GM18505 (cell line): Measurements from ENCODE around the gene THSD4.

Experiments
- ATAC-seq: cut with Tn5 transposase; IDR thresholded peaks from one replicate; pipeline ENCODE4 v1.9.1; 2021; ENCODE audit not compliant: unreplicated experiment
- POLR2A ChIP-seq: IDR thresholded peaks from 4 replicates; pipeline ENCODE4 v1.6.1; 2011; ENCODE audit warnings: borderline replicate concordance; ENCODE audit not compliant: insufficient read depth, insufficient read length; ENCODE audit errors: extremely low read depth

THSD4 gene

DNA sequence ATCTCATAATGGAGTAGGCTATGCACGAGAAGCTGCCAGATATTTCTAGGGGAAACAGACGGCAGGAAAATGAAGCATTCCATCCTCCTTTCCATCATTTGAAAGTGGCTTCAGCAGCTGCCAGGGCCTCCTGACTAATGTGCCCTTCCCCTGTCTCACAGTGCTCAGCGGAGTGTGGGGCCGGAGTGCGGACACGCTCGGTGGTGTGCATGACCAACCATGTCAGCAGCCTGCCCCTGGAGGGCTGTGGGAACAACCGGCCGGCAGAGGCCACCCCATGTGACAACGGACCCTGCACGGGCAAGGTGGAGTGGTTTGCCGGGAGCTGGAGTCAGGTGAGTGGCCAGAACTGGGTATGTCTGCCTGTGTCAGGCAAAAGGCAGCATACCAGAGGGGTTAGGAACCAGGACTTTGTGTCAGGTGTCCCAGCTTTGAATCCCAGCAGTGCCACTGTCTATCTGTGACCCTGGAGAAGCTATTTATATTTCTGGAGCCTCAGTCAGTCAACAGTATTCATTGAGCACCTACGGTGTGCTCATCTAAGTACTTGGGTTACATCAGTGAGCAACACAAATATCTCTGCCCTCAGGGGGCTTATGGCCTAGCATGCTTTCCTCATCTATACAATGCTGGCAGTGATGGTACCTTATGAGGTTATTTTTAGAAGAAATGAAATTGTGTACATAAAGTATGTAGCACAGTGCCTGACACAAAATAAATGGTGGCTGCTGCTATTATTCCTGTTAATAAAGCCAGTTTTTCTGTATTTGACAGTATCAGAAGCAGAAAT, 642.7 kb downstream of the THSD4 start:
- ATAC-seq: no peak
- TF ChIP-seq POLR2A: no peak

DNA sequence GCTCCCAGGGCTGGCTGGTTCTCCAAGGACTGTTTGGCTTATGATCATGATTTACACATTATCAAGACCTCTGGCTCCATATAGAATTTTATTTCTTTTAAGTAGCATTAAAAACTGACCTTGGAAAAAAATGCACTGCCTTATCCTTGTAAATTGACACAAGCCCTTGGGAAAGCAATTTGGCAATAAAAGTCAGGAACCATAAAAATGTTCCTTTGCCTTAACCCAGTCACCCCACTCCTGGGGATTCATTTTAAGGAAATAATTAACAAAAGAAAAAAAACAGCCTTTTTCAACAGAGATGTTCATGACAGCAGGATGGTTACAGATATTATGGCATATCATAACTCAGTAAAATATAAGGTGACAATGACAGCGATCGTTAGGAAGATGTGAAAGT, 643.4 kb downstream of the THSD4 start:
- no peak for ATAC-seq
- no peak for TF ChIP-seq POLR2A

DNA sequence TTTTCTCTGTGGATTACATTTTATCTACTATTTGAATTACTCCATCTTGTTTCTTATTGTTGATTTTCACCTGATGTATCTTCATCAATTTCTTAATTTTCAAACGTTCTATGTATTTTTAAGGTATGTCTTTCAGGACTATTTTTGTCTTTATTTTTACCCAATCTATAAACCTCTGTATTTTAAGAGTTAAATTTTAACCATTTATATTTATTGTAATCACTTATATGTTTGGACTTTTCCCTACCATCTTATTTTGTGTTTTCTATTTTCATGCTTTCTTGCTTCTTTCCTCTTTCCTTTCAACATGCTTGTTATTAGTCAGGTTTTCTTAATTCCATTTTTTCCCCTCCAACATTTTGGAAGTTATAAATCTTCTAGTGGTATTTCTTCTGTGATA, 645.6 kb downstream of the THSD4 start:
- ATAC-seq: no peak
- TF ChIP-seq POLR2A: no peak

DNA sequence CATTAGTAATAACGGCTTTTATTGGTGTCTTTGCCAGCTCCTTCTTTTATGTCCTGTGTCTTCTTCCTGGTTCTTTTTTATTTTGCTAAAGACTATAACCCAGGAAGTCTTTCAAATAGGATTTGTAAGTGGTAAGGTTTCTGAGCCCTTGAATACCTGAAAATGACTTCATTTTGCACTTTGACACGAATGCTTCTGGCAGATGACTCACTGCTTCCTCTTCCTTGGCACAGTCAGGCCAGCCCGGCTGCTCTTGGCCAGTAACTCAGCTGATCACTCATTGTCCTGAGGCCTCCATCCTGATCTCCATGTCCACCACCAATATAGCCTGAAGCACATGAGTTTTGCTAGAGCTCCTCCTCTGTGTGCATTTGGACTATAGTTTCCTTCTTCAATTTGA, 646.4 kb downstream of the THSD4 start:
- no peak for ATAC-seq
- TF ChIP-seq POLR2A: no peak

DNA sequence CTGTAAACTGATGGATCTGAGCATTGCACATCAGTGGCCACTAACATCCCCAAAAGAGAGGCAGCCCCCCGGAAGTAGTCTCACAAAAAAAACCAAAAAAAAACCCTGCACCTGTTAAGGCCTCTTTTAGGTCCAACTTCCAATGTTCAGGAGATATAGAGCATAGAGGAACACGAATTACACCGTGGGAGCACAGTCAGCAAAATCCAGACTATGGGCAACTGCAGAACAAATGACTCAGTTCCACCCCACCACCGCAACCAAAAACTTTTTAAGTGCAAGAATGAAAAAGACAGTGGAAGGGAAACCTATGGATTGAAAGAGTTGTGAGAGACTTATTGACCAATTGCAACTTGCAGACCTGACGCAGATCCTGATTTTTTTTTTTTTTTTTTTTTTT, 652.9 kb downstream of the THSD4 start:
- ATAC-seq: no peak
- no peak for TF ChIP-seq POLR2A

DNA sequence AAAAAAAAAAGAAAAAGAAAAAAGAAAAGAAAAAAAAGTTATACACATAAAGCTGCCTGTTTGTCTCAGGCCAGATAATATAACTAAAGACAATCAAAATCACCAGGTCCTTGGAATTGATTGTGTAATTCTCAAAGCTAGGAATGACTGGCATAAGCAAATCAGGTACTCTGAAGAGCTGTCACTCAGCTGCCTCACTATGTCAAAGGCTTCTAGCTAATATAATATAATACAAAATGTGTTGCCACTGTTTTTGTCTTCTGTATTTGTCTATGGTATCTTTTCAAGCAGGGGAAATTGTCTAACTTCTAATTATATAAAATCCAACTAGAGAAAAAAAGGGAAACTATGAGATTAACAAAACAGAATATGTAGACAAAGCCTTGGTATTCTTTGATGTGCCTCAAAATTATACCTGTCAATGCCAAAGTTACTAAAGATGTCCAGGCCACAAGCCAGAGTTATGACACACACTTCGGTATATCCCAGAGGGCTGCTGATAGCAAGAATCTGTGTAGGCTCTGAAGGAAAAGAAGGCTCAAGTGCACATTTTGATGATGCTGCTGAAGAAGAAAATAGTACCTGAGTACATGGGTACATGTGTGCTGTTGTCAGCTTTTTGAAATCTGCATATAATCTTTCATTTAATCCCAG, 658.1 kb downstream of the THSD4 start:
- TF ChIP-seq POLR2A: no peak

DNA sequence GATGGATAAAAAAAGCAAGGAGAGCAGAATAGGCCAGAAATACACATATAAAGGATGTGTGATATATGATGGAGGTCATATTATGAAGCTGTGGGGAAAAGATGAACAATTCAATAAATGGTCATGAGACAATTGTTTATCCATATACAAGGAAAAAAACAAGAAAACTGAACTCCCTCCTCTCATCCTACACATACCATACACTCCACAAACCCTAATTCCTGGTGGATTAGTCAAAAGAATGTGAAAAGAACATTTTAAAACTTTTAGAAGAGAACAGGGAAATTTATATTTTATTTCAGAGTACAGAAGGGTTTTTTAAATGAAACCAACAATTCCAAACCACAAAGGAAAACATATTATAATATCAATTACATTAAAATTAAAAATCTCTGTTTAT, 660.6 kb downstream of the THSD4 start:
- no peak for TF ChIP-seq POLR2A
- no peak for ATAC-seq

More for the DNA sequence above, 658.1 kb downstream of the THSD4 start:
- ATAC-seq: no peak

DNA sequence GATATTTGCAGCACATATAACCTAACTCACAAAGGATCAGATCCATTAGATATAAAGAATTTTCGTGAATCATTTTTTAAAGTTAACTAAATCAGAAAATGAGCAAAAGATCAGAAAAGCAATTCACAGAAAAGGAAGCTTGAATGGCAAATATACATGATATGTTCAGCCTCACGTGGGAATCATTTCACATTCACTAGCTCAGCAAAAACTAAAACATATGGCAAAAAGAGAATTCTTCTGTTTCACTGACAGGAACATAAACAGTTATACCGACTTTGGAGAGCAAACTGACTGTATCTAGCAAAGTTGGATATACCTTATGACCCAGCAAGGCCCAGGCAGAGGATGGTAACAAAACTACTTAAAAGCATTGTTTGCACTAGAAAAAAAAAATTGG, 661.0 kb downstream of the THSD4 start:
- no peak for ATAC-seq
- no peak for TF ChIP-seq POLR2A

DNA sequence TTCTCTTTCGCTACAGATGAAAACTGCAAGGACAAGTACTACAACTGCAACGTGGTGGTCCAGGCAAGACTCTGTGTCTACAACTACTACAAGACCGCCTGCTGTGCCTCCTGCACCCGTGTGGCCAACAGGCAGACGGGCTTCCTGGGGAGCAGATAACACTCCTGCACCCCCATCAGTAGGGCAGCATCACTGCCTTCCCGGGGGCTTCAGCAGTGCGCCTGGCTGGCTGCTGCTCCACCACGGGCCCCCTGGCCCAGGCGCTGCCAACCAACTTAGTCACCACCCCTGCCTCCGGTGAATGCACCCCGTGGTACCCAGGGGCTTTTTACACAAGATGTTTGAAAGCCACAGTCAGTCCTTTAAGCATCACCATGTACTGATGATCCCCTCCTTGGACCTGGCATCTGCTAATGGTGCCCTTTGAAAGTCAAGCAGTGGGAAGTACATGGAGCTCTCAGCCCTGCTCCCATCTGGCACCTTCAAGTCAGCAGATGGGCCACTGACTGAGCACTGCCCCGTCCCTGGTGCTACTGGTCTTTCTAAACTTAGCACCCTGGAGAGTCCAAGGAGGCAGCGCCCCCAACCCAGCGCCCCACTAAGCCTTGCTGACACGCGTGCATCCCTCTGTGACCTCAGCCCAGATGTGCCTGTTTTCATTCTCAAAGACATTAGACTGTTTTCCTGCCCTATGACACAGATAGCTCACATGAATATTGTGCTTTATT, 662.1 kb downstream of the THSD4 start:
- no peak for TF ChIP-seq POLR2A
- no peak for ATAC-seq

DNA sequence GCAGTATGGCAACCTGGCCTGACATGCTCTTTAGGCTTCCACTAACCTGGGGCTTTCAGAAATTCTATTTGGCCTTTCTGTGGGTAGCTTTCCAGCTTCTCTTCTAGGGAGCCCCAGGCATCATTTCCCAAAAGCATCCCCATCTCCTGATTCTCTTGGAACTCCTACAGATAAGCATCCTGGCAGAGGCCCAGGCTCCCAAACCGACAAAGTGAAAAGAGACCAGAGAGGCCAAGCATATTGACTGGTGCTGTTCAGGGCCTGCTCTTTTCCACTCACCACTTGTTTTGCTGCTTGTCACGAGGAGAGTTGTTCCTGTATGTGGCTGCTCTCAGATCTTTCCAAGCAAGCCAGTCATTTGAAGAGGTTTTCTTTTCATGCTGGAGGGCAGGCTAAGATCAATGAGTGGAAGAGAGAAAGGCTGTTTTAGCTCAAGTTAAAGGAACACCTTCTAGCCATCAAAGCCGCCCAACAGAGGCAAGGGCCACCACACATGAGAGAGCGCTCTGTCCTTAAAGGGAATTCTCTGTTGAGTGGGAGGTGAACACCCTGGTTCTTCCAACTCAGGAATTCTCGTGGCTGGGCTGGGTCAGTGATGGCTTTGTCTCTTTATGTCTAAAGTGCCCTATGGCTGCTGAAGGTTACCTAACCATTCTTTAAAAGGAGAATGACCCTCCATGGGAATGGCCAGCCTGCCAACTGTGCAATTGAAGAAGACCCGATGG, 664.0 kb downstream of the THSD4 start:
- no peak for ATAC-seq
- no peak for TF ChIP-seq POLR2A

DNA sequence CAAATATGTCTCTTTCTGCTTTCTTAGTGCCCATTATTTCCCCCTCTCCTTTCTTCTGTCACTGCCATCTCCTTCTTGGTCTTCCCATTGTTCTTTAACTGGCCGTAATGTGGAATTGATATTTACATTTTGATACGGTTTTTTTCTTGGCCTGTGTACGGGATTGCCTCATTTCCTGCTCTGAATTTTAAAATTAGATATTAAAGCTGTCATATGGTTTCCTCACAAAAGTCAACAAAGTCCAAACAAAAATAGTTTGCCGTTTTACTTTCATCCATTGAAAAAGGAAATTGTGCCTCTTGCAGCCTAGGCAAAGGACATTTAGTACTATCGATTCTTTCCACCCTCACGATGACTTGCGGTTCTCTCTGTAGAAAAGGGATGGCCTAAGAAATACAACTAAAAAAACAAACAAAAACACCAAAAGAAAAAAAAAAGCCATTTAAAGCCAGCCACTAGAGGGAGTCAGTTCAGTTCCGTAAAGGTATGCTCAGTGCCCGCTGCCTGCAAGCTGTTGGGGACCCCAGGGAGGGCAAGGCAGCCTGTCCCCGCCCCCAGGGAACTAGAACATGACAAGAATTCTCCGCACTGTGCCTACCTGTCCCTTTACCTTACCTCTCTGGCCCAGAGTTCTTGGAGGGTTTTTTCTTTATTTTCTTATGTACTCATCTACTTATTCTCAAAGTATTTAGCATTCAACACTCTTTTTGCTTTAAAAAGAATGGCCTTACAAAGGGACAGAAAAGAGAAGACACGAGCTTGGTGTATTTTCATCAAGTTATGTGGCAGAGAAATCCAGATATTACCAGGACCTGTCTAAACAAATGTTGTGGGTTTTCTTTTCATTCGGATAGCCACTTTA, 665.1 kb downstream of the THSD4 start:
- ATAC-seq: no peak
- no peak for TF ChIP-seq POLR2A

DNA sequence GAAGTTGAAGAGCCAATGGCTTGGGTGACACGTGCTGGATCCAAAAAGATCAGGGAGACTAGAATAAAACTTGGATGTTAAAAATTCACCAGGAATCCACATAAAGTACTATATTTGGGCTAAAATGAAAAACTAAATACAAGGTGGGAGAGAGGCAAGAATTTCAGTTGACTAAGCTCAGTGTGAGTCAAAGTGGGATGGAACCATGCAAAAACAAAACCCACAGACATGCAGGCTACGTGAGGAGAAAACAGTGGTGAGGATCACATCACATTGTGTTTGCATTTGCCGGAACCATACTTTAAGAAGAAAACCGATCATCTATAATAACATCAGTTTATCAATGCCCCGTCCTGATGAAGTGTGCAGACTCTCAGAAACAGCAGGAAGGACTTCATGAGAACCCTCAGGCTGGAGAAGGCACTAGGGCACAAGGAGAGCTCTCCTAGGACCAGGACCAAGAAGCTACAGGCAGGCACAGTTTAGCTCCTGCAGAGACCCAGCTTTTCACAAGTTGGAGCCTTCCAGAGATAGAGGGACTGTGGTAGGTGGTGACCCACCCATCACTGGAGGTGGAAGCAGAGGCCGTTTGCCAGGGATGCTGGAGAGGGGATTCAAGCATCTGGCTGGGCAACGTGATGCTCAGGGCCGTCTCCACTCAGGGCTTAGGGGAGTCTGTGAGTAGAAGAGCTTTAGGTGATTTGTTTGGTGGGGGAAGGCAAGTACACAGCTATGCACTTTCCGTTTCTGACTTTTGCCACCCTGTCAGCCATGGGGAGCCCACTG, 666.1 kb downstream of the THSD4 start:
- TF ChIP-seq POLR2A: no peak
- no peak for ATAC-seq
